Femur (tissue), 1 donor: ENCODE measurements around the gene ZNF668.
"Not testable (repeated sequence)": the region's sequence is repeated elsewhere in the genome, so short reads cannot be mapped to it uniquely, and the experiment has no call there.

Experiments
- DNase-seq: peaks from one replicate; pipeline ENCODE4 v3.0.0-alpha.2; 2017

ZNF668 gene

DNA sequence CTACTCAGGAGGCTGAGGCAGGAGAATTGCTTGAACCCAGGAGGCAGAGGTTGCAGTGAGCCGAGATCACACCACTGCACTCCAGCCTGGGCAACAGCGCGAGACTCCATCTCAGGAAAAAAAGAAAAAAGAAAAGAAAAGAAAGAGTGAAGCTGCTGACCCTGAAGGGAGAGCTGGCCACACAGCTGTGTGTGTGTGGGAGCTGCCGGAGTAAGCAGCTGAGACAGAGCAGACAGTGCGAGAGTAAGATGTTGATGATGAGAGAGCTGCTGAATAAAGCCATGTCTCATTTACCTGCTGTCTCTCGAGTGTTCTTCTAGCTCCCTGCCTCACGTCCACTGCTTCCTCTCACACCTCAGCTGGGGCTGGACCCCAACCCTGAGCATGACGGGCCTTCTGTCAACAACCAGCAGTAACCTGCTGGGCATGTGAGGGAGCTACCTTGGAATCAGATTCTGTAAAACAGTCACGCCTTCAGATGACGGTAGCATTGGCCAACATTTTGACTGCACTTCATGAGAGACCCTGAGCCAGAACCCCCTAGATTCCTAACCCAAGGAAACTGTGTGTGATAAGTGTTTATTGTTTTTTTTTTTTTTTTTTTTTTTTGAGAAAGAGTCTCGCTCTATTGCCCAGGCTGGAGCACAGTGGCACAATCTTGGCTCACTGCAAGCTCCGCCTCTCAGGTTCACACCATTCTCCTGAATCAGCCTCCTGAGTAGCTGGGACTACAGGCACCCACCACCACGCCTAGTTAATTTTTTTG, 27.0 kb upstream of the ZNF668 start:
- DNase-seq, result not testable (repeated sequence)

GRCh38 chr16:31099860-31100638, 26.0 kb upstream of the ZNF668 start:
- no peak for DNase-seq

DNA sequence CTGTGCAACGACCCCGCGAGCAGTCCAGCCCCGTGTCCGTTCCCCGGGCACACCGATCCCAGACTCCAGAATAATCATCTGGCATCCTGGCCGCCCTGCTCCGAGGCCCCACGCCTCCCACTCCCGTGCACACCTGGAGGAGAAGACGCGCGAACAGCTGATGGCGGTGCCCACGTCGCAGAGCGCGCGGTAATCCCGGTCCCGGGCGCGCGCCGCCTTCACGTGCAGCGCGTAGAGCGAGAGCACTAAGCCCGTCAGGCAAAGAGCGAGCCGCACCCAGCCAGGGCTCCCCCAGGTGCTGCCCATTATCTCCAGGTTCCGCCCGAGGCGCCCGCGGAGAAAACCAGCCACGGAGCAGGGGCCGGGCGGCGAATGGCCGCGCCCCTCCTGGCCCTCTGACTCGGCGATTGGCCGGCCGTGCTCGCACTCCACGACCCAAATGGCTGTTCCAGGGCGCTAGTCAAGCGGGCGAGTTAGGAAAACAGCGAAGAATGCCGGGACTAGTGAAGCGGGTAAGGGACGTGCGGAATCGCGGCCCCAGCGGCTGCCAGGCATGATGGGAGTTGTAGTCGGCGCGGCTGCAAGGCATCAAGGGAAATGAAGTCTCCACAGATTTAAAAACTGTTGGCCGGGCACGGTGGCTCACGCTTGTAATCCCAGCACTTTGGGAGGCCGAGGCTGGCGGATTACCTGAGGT, 20.5 kb upstream of the ZNF668 start, which contains the start of gene VKORC1:
TSS of gene VKORC1 (minus strand) at position 374 of the 697 bp plus-strand sequence. CDS start at position 306, 68 bp downstream.
- DNase-seq, result peak; percentile 95

DNA sequence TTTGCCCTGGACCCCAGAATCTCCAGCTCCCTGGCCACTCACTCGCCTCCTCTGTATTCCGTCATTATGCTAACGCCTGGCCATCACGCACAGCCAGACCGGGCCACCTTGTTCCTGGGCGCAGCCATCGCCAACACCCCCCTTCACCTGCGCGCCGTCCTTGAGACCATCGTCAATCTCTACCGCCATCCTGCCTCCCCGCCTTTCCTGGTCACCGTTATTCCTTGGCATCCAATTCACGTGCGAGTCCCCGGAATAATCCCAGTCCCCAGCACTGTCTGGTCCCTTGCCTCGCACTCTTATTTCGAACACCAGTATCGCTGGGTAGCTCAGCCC, 20.0 kb upstream of the ZNF668 start:
- no peak for DNase-seq

- DNase-seq, result peak; percentile 64
Measured at GRCh38 chr16:31093132-31093703, 19.2 kb upstream of the ZNF668 start.

GRCh38 chr16:31092330-31092729, 18.3 kb upstream of the ZNF668 start:
- DNase-seq, result no peak

GRCh38 chr16:31090540-31090939, 16.5 kb upstream of the ZNF668 start:
- DNase-seq, result no peak

DNA sequence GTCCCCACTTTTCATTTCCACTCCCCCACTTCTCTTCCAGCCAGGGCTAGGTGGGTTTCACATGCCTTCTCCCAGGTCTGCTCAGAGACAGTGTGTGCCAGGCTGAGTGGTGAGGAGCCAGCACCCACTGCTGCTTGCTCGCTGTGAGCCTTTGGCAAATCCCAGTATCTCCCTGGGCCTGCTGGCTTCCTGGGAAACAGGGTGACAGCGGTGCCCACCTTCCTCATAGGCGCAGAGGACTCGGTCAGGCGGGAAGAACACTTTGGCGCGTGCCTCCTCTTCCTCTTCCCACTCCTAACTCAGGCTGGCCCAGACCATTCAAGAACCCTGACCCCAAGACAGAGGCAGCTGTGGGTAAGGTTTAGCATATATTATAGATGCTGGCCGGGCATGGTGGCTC, 15.2 kb upstream of the ZNF668 start:
- DNase-seq, result no peak

DNA sequence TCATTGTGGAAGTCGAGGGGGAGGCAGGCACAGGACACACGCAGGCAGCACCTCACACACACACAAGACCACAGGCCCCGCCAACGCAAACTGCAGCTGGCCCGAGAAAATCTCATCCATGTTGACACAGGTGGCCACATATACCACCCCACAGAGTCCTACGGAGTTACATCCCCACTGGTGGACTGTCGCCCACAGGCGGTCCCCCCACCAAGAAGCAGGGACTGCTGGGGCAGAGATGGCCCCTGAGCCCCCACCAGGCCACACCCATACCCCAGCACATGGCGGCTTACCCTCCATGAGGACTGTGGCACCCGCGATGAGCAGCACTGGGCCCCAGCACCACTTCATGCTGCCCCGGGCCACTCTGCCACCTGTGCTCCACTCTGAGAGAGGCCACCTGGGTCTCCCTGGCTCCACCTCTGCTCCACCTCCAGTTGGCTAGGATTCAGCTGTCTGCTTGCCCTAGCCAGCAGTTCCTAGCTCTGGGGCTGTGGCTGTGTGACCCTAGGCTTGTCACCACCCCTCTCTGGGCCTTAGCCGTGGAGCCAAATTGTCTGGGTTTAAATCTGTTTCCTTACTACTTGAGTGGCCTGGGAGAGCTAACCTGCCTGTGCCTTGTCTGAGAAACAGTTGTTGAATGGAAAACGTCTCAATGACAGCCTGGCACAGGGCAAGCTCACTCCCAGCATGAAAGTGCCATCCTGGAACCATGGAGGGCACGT, 14.6 kb upstream of the ZNF668 start, which contains the start of gene PRSS53:
TSS of gene PRSS53 (minus strand) at position 485 of the 725 bp plus-strand sequence. CDS start at position 351, 134 bp downstream.
- no peak for DNase-seq

GRCh38 chr16:31087971-31088370, 13.9 kb upstream of the ZNF668 start:
- DNase-seq, result no peak

DNA sequence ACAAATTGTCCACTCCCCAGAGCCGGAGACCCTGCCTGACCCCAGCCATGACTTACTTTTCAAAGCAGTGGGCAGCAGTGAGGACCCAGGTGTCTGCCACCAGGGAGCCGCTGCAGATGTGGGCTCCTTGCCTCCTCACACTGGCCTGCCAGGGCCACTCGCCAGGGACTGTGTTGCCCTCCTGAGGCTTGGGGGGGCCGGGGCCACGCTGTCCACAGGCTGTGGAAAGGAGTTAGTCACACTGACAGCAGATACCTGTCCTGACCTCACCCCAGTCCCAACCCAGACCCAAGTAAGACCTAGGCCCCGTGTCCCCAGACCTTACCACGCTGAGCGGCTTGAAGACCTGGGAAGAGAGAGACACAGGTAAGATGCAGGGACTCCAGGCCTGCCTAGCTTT, 13.4 kb upstream of the ZNF668 start:
- DNase-seq, result peak; percentile 18

DNA sequence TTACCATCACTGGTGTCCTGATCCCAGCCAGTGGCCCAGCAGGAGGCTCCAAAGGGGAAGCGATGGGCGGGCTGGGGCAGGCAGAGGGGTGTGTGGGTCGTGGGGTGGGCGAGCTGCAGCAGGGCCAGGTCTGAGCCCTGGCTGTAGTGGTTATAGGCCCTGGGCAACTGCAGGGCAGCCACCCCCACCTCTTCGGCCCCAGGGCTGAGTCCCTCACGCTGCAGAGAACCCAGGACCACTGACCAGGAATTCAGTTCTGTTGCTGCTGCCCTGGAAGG, 12.5 kb upstream of the ZNF668 start:
- no peak for DNase-seq

- DNase-seq, result peak; percentile 84
Measured at GRCh38 chr16:31085873-31086628, 12.0 kb upstream of the ZNF668 start.

DNA sequence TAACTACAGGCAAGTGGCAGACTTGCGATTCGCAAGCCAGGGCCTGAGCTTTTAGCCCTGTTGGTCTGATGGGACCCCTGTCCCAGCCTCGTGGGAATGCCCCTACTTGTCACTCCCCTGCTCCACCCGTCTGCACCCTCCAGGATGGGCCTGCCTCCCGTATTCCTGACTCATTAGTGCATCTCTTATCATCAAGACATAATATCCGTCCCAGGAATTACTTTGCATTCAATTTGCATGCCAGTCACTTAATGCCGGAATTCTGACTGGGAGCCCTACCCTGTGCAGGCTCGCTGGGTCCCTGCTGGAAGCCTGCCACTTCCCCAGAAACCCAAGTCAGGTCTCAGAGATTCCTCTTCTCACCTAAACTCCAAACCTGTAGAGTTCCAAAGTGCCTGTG, 11.4 kb upstream of the ZNF668 start:
- no peak for DNase-seq

- peak; percentile 50 for DNase-seq
Measured at GRCh38 chr16:31084584-31085302, 10.7 kb upstream of the ZNF668 start.

- DNase-seq, result no peak
Measured at GRCh38 chr16:31083981-31084380, 9.9 kb upstream of the ZNF668 start.

DNA sequence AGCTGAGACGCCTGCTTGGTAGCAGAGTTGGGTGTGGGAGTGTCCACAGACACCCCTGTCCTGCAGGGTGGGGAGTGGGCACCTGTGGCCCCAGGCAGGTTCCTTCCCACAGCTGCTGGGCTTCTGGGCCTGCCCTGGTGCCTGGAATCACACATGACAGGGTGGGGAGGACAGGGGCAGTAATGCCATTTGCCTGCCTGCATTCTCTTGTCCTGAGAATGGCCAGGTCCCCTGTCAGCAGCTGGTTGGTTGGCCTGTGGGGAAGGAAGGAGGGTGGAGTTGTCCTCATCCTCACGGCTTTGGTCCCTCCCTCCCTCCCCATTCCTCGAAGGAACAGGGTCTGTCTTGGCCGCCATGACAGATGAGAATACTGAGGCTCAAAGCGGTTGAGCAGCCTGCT, 9.5 kb upstream of the ZNF668 start:
- DNase-seq, result no peak

- DNase-seq, result no peak
Measured at GRCh38 chr16:31083081-31083480, 9.0 kb upstream of the ZNF668 start.

- DNase-seq, result no peak
Measured at GRCh38 chr16:31082368-31083045, 8.5 kb upstream of the ZNF668 start.
